ENCODE measurements around the gene ARHGAP40. TPM values are rescaled to one million over a fixed set of nuclear protein-coding genes. Genes with fewer than 3 reads are reported as not detected.

Gene ARHGAP40
- total and polyA plus RNA-seq, 9 of the 15 experiments (the other 6 are each of a cell fraction or from before 2014, with no cell fraction given) = not detected

DNA sequence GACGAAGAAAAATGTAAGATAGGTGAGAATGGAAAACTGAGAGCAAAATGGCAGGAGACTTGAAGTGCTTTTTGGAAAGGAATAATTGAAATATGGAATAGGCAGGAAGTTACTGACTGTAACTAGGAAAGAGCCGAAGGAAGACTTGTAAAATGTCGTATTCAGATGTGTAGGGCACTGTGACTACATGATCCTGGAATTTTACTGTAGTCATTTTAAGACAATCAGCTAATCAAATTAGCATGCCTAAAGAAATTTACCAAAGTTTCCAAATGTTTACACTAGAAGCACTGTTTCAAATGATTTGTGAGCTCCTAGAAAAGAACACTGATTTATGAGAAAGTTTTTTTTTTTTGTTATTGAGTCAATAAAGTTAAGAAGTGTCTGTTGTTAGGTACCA, 41.8 kb upstream of the ARHGAP40 start (continued):
- TF ChIP-seq, protein P1, sequence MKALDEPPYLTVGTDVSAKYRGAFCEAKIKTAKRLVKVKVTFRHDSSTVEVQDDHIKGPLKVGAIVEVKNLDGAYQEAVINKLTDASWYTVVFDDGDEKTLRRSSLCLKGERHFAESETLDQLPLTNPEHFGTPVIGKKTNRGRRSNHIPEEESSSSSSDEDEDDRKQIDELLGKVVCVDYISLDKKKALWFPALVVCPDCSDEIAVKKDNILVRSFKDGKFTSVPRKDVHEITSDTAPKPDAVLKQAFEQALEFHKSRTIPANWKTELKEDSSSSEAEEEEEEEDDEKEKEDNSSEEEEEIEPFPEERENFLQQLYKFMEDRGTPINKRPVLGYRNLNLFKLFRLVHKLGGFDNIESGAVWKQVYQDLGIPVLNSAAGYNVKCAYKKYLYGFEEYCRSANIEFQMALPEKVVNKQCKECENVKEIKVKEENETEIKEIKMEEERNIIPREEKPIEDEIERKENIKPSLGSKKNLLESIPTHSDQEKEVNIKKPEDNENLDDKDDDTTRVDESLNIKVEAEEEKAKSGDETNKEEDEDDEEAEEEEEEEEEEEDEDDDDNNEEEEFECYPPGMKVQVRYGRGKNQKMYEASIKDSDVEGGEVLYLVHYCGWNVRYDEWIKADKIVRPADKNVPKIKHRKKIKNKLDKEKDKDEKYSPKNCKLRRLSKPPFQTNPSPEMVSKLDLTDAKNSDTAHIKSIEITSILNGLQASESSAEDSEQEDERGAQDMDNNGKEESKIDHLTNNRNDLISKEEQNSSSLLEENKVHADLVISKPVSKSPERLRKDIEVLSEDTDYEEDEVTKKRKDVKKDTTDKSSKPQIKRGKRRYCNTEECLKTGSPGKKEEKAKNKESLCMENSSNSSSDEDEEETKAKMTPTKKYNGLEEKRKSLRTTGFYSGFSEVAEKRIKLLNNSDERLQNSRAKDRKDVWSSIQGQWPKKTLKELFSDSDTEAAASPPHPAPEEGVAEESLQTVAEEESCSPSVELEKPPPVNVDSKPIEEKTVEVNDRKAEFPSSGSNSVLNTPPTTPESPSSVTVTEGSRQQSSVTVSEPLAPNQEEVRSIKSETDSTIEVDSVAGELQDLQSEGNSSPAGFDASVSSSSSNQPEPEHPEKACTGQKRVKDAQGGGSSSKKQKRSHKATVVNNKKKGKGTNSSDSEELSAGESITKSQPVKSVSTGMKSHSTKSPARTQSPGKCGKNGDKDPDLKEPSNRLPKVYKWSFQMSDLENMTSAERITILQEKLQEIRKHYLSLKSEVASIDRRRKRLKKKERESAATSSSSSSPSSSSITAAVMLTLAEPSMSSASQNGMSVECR (CRISPR knock-in tag; IDR thresholded peaks at IDR 0.05) = no peak
- TF ChIP-seq, protein P2, sequence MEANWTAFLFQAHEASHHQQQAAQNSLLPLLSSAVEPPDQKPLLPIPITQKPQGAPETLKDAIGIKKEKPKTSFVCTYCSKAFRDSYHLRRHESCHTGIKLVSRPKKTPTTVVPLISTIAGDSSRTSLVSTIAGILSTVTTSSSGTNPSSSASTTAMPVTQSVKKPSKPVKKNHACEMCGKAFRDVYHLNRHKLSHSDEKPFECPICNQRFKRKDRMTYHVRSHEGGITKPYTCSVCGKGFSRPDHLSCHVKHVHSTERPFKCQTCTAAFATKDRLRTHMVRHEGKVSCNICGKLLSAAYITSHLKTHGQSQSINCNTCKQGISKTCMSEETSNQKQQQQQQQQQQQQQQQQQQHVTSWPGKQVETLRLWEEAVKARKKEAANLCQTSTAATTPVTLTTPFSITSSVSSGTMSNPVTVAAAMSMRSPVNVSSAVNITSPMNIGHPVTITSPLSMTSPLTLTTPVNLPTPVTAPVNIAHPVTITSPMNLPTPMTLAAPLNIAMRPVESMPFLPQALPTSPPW (CRISPR knock-in tag; IDR thresholded peaks at IDR 0.05) = no peak
- TF ChIP-seq MEIS2 (IDR thresholded peaks at IDR 0.05; ENCODE audit: partially characterized antibody) (no peak), NFIX (CRISPR knock-in tag; IDR thresholded peaks at IDR 0.05; ENCODE audit: low read depth) (no peak), SOX6 (IDR thresholded peaks at IDR 0.05) (no peak), NR2F6 (CRISPR knock-in tag; IDR thresholded peaks at IDR 0.05) (no peak), ZNF830 (CRISPR knock-in tag; IDR thresholded peaks at IDR 0.05) (no peak)

Measured in K562 (cell line).